Thoracic aorta (tissue), 2 donors: ENCODE results near the gene ENAM. TPM values are rescaled to one million over a fixed set of nuclear protein-coding genes. Genes with fewer than 3 reads are reported as not detected.
A peak's percentile ranks its signal among the peaks of the same experiment; 100 is the strongest.
"Not testable (repeated sequence)": the region's sequence is repeated elsewhere in the genome, so short reads cannot be mapped to it uniquely, and the experiment has no call there.

Source experiments
- ATAC-seq: fragments of 150-250 bp; one replicate; pipeline ENCODE4 v1.8.0; 2017; ENCODE audit warnings: low read depth; ENCODE audit not compliant: insufficient number of reproducible peaks, low FRiP score
- DNase-seq: peaks from one replicate; pipeline ENCODE4 v3.0.0-alpha.2; 2020; ENCODE audit warnings: low spot score
- H3K27ac ChIP-seq, 2 donors: fragments of 200-600 bp; sonication (generic); 1 replicate in 1 of 2; 2 replicates in 1 of 2; pipeline ENCODE4 v1.5.1; 2016; ENCODE audit warnings: mild to moderate bottlenecking in 2 of 2, moderate library complexity in 2 of 2
- H3K27me3 ChIP-seq: fragments of 200-600 bp; sonication (generic); replicated peaks from 2 replicates; pipeline ENCODE4 v1.6.0; 2016; ENCODE audit warnings: mild to moderate bottlenecking; ENCODE audit not compliant: insufficient read depth
- H3K36me3 ChIP-seq: fragments of 200-600 bp; sonication (generic); one replicate; pipeline ENCODE4 v1.5.1; 2016
- H3K4me1 ChIP-seq, 2 donors: fragments of 200-600 bp; sonication (generic); 1 replicate in 1 of 2; 2 replicates in 1 of 2; pipeline versions ENCODE4 v1.5.1 to v1.6.0; 2016; ENCODE audit warnings: low read depth in 2 of 2, mild to moderate bottlenecking in 1 of 2; ENCODE audit not compliant: control insufficient read depth in 1 of 2
- H3K4me3 ChIP-seq: fragments of 200-600 bp; sonication (generic); 2 replicates; pipeline ENCODE4 v1.5.1; 2016; ENCODE audit warnings: mild to moderate bottlenecking
- H3K9me3 ChIP-seq: fragments of 200-600 bp; sonication (generic); 2 replicates; pipeline ENCODE4 v1.5.1; 2016
- CTCF ChIP-seq: fragments of 200-600 bp; sonication (generic); IDR thresholded peaks from one replicate; pipeline ENCODE4 v1.5.1; 2019; ENCODE audit warnings: antibody characterized with exemption
- total RNA-seq, 2 donors: library from RNA; depleted of rRNA; stranded (reverse); fragments of >200 nt; gene quantifications; one replicate each; pipeline versions ENCODE4 v1.1.0 to v1.2.3, GENCODE V29; 2016

ENAM gene
- total RNA-seq, 2 donors from 2014 or later: not detected

- H3K27ac ChIP-seq: peak within 1 kb of the TSS; percentile 98 to 99
- H3K36me3 ChIP-seq: no peaks in the 10 kb centered on the region
- peaks cover 9 to 34% of the 10 kb centered on the region in 2 donors for H3K4me1 ChIP-seq
- H3K27me3 ChIP-seq: no peaks in the 10 kb centered on the region
- DNase-seq: peak; percentile 80
- TF ChIP-seq CTCF: peak; percentile 89
- peak within 1 kb of the TSS; percentile 94 for H3K4me3 ChIP-seq
- no peaks in the 10 kb centered on the region for H3K9me3 ChIP-seq
- ATAC-seq: peak; percentile 97
Observed at GRCh38 chr4:70687821-70688794, 59.6 kb downstream of the ENAM start, which contains the start of gene UTP3. TSS of gene UTP3 (plus strand) at chr4:70688532. CDS start at chr4:70688678, 146 bp downstream.

GRCh38 chr4:70688795-70689231 lies 60.3 kb downstream of the ENAM start:
- H3K4me1 ChIP-seq: peaks cover 9 to 34% of the 10 kb centered on the region in 2 donors
- peak overlapping the region; percentile 83 to 99 for H3K27ac ChIP-seq
- TF ChIP-seq CTCF: no peak
- ATAC-seq (no peak), DNase-seq (no peak)
- H3K4me3 ChIP-seq: peak overlapping the region; percentile 94
- H3K36me3 ChIP-seq: peaks cover 3% of the 10 kb centered on the region
- H3K27me3 ChIP-seq: no peaks in the 10 kb centered on the region
- H3K9me3 ChIP-seq: no peaks in the 10 kb centered on the region

DNA sequence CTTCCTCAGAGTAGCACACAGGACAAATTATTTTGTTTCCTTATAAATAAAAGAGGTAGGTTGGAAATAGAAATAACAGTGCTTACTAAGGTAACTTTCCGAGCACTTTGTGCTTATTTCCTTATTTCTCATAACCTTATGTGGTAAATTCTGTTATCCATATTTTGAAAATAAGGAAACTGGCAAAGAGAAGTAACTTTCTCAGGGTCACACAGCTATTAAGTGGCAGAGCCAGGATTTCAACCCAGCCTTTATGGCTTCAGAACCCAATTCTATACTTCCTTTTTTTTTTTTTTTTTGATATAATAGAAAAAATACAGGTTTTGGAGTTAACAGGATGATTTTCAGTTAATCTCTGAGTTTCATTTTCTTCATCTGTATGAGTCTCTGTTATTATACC lies 63.1 kb downstream of the ENAM start:
- no peaks in the 10 kb centered on the region for H3K27me3 ChIP-seq
- H3K4me1 ChIP-seq: peaks cover 9 to 34% of the 10 kb centered on the region in 2 donors
- DNase-seq (no peak), ATAC-seq (no peak)
- H3K4me3 ChIP-seq: no peak overlapping the region
- no peak overlapping the region for H3K27ac ChIP-seq
- peaks cover 4% of the 10 kb centered on the region for H3K36me3 ChIP-seq
- no peaks in the 10 kb centered on the region for H3K9me3 ChIP-seq
- TF ChIP-seq CTCF: no peak

DNA sequence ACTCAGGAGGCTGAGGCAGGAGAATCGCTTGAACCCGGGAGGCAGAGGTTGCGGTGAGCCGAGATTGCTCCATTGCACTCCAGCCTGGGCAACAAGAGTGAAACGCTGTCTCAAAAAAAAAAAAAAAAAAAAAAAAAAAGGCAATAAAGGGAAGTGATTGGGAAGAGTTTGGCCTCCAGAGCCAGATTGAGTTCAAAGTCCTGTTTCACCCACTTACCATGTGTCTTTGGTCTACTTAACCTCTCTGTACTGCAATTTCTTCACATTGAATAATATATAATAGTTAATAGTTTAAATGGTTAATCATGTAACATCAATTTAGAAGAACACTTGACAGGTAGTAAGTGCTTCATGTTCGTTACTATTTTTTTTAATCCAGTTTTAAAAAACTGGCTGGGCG lies 66.1 kb downstream of the ENAM start:
- DNase-seq, H3K36me3 ChIP-seq, H3K27me3 ChIP-seq, ATAC-seq, H3K4me3 ChIP-seq, H3K9me3 ChIP-seq, H3K27ac ChIP-seq: not testable (repeated sequence)
- peaks cover 3 to 22% of the 10 kb centered on the region in 2 donors for H3K4me1 ChIP-seq

Other genes with a start within 250 kb of the ENAM start
- not detected for gene SMR3B, start 245.6 kb upstream of the ENAM start, total RNA-seq
- not detected for gene OPRPN, start 230.8 kb upstream of the ENAM start, total RNA-seq
- not detected for gene MUC7, start 156.5 kb upstream of the ENAM start, total RNA-seq
- not detected for gene AMTN, start 110.2 kb upstream of the ENAM start, total RNA-seq
- gene AMBN, start 36.5 kb upstream of the ENAM start, total RNA-seq: not detected
- 1 to 10 TPM; 1.6 to 7.9 TPM for gene JCHAIN, start 37.8 kb downstream of the ENAM start, total RNA-seq
- gene UTP3, start 59.8 kb downstream of the ENAM start, total RNA-seq: 10 to 100 TPM; 15.2 to 32.6 TPM
- 10 to 100 TPM; 72.7 to 100.0 TPM for gene RUFY3, start 93.2 kb downstream of the ENAM start, total RNA-seq
- 10 to 100 TPM; 46.2 to 64.5 TPM for gene GRSF1, start 211.1 kb downstream of the ENAM start, total RNA-seq